Heart left ventricle (tissue), 16 donors: ENCODE results near the gene CD8B. TPM values are rescaled to one million over a fixed set of nuclear protein-coding genes. Genes with fewer than 3 reads are reported as not detected.

Experiments
- ATAC-seq, 4 donors: fragments of 200-7000 bp; cut with Tn5 transposase; one replicate each; pipeline ENCODE4 v1.9.1; 2020 to 2022; ENCODE audit warnings: moderate library complexity in 4 of 4, mild to moderate bottlenecking in 3 of 4, moderate number of reproducible peaks in 1 of 4
- DNase-seq, 5 donors: peaks; one replicate each; pipeline ENCODE4 v3.0.0-alpha.2; 2020
- H3K27ac ChIP-seq, 12 donors: fragments of 200-600 bp; sonication (generic) in 4 of 12; one replicate each; pipeline versions ENCODE4 v1.5.0 to v1.8.0; 2016 to 2022; ENCODE audit warnings: mild to moderate bottlenecking in 2 of 12
- H3K27me3 ChIP-seq, 9 donors: fragments of 200-600 bp; sonication (generic) in 2 of 9; one replicate each; pipeline versions ENCODE4 v1.5.1 to v1.8.0; 2016 to 2022; ENCODE audit warnings: mild to moderate bottlenecking in 3 of 9
- H3K36me3 ChIP-seq, 9 donors: fragments of 200-600 bp; sonication (generic) in 2 of 9; one replicate each; pipeline versions ENCODE4 v1.5.0 to v1.8.0; 2018 to 2022; ENCODE audit warnings: mild to moderate bottlenecking in 2 of 9
- H3K4me1 ChIP-seq, 12 donors: fragments of 200-600 bp; sonication (generic) in 4 of 12; one replicate each; pipeline versions ENCODE4 v1.5.0 to v1.8.0; 2016 to 2022; ENCODE audit warnings: mild to moderate bottlenecking in 3 of 12
- H3K4me3 ChIP-seq, 12 donors: fragments of 200-600 bp; sonication (generic) in 4 of 12; one replicate each; pipeline versions ENCODE4 v1.5.0 to v1.8.0; 2017 to 2022; ENCODE audit warnings: mild to moderate bottlenecking in 9 of 12, moderate library complexity in 4 of 12
- H3K9me3 ChIP-seq, 12 donors: fragments of 200-600 bp; sonication (generic) in 4 of 12; one replicate each; pipeline versions ENCODE4 v1.5.0 to v1.8.0; 2016 to 2022; ENCODE audit warnings: mild to moderate bottlenecking in 1 of 12
- CTCF ChIP-seq, 12 donors: fragments of 200-600 bp; sonication (generic) in 4 of 12; IDR thresholded peaks; one replicate each; pipeline versions ENCODE4 v1.5.0 to v1.8.0; 2018 to 2022; ENCODE audit warnings: antibody characterized with exemption in 12 of 12, mild to moderate bottlenecking in 5 of 12
- POLR2A ChIP-seq, 2 donors: fragments of 450-650 bp; IDR thresholded peaks; one replicate each; pipeline ENCODE4 v1.6.1; 2017; ENCODE audit warnings: antibody characterized with exemption in 2 of 2, mild to moderate bottlenecking in 2 of 2, moderate library complexity in 2 of 2
- WGBS, 4 donors: extraction: QIAGEN DNeasy Blood & Tissue Kit in 2 of 4; methylation state at CpG; one replicate each; pipeline versions ENCODE4 v1.1.5 to v1.1.7; 2013 to 2018; 5-methylcytosine and 5-hydroxymethylcytosine counted together
- intact Hi-C, 10 donors: fragments of 100-400 bp; cut with DNase I; formaldehyde crosslinking; loops; one replicate each; pipeline versions ENCODE4 v1.11.1 to v1.14.2; 2022
- polyA plus RNA-seq, 2 donors: library from polyadenylated mRNA; stranded (reverse); fragments of 200-250 nt; gene quantifications; one replicate each; pipeline ENCODE4 v1.2.3, GENCODE V29; 2013
- total RNA-seq, 9 donors: library from RNA; depleted of rRNA in 2 of 9; stranded (reverse); fragments of >200 nt in 2 of 9; fragmentation: NEBNext Ultra II Directional in 3 of 9; extraction: Animal tissue kit (Norgen Biotek cat#: 25700) in 3 of 9; gene quantifications; one replicate each; pipeline versions ENCODE4 v1.1.0 to v1.2.4, GENCODE V29; 2016 to 2023
- donor health status: ischemic (EF 13 %, LVEDD 7.1; RV severe dilation, severe dysfunction).
- donor health status: healthy with polysubstance abuse.
- donor health status: DM: no; HTN: yes; CAD: no.
- donor health status: DM: no; HTN: no; CAD: no.
- donor health status: ischemic (EF 25% LVEDD 6.9; RV normal size, moderate dysfunction).
- donor health status: ischemic (EF 25% LVEDD 5.7; RV mildly dilated, moderate dysfunction).
- donor health status: healthy.
- donor health status: DM: yes; HTN: yes; CAD: no.
- donor health status: ischemic (EF 35%, LVEDD 5.7; RV mildly dilated, moderate dysfunction).
- donor health status: nonischemic (EF 11% LVEDD 7.7; RV severe dilation, severe dysfunction).
- donor health status: DM: yes; HTN: yes; CAD: no.
- donor health status: PGD.
- donor health status: ischemic (EF 29% LVEDD 5.4; RV normal size, mild dysfunction).
- donor health status: nonischemic (EF 23%, LVEDD 6.1; RV moderate dilation, normal function).

Gene CD8B
- total and polyA plus RNA-seq, 11 donors: 0.21 to 4.0 (median 1.0) TPM; not detected in 7

GRCh38 chr2:86785456-86785855 is 76.2 kb downstream of the CD8B start:
- intact Hi-C loops: no loop called here
- 85 to 94% (median 93%) methylated on average over 9 of the region's 9 CpGs for WGBS, 4 donors
- no peak overlapping the region for H3K27ac ChIP-seq
- TF ChIP-seq POLR2A (IDR thresholded peaks at IDR 0.05) (no peak), CTCF (IDR thresholded peaks at IDR 0.05) (no peak)
- H3K4me3 ChIP-seq: no peak overlapping the region
- H3K27me3 ChIP-seq: peaks cover 6 to 24% (median 17%) of the 10 kb centered on the region in 9 donors
- H3K4me1 ChIP-seq: peaks cover 0 to 33% (median 23%) of the 10 kb centered on the region in 12 donors
- ATAC-seq: no peak
- H3K9me3 ChIP-seq: no peaks in the 10 kb centered on the region
- DNase-seq: no peak
- H3K36me3 ChIP-seq: no peaks in the 10 kb centered on the region

DNA sequence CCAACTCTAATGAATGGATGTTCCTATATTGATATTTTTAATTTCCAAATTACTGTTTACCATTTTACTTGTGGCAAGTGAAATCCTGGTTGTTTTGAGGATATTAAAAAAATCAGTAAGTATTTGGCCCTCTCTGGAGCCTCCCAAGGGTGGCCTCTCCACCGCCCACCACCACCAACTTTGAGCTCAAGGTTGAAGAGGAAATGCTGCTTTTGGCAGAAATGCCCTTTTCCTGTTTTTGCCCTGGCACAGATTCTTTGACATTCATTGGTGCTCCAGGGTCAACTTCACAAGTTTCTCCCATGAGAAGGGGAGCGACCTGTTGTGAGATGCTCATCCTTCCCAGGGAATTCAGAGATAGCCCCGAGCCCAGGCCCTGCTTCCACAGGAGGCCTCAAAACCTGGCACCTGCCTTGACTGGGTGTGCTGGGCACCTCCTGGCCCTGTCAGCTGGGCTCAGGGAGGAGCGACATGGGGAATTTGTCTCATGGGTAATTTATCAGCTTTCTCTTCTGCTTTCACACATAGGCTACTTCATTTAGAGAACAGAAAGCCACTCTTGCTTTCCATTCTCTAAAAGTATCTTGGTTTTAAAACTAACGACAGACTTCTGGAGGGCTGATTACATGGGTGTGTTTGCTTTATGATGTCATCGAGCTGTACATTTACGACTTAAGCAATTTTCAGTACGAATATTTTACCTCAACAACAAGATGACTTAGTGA is 77.9 kb downstream of the CD8B start:
- no peak for TF ChIP-seq POLR2A (IDR thresholded peaks at IDR 0.05)
- intact Hi-C loops: no loop called here
- no peak overlapping the region for H3K27ac ChIP-seq
- no peaks in the 10 kb centered on the region for H3K9me3 ChIP-seq
- peaks cover 0 to 7% (median under 1%) of the 10 kb centered on the region in 9 donors for H3K27me3 ChIP-seq
- 81 to 88% (median 82%) methylated on average over 8 of the region's 8 CpGs for WGBS, 4 donors
- no peak for ATAC-seq
- H3K4me1 ChIP-seq: peaks cover 0 to 24% (median 11%) of the 10 kb centered on the region in 12 donors
- no peak for DNase-seq
- H3K4me3 ChIP-seq: no peak overlapping the region
- no peaks in the 10 kb centered on the region for H3K36me3 ChIP-seq

GRCh38 chr2:86782748-86783147 is 78.9 kb downstream of the CD8B start:
- WGBS, 4 donors: 80 to 88% (median 86%) methylated on average over 7 of the region's 7 CpGs
- ATAC-seq: no peak
- no peak overlapping the region for H3K4me3 ChIP-seq

GRCh38 chr2:86781363-86781762 is 80.3 kb downstream of the CD8B start:
- WGBS, 4 donors: 56 to 72% (median 66%) methylated on average over 9 of the region's 9 CpGs
- no peaks in the 10 kb centered on the region for H3K27me3 ChIP-seq
- H3K4me3 ChIP-seq: no peak overlapping the region
- intact Hi-C loops: no loop called here
- DNase-seq (no peak), ATAC-seq (no peak)
- H3K9me3 ChIP-seq: no peaks in the 10 kb centered on the region
- no peak overlapping the region for H3K27ac ChIP-seq
- TF ChIP-seq POLR2A (IDR thresholded peaks at IDR 0.05): no peak
- no peak for TF ChIP-seq CTCF (IDR thresholded peaks at IDR 0.05)
- H3K4me1 ChIP-seq: peaks cover 0 to 10% (median 1%) of the 10 kb centered on the region in 12 donors
- H3K36me3 ChIP-seq: peaks cover 0 to 8% (median 1%) of the 10 kb centered on the region in 9 donors

More at GRCh38 chr2:86782748-86783147, 78.9 kb downstream of the CD8B start:
- intact Hi-C loops: no loop called here
- Histone ChIP-seq H3K27me3 (no peaks in the 10 kb centered on the region), H3K4me1 (peaks cover 0 to 17% (median 6%) of the 10 kb centered on the region in 12 donors), H3K36me3 (no peaks in the 10 kb centered on the region), H3K9me3 (no peaks in the 10 kb centered on the region), H3K27ac (no peak overlapping the region)
- TF ChIP-seq CTCF (IDR thresholded peaks at IDR 0.05) (no peak), POLR2A (IDR thresholded peaks at IDR 0.05) (no peak)
- no peak for DNase-seq
